HCT116 (cell line): ENCODE results near the gene IDUA. TPM values are rescaled to one million over a fixed set of nuclear protein-coding genes. Genes with fewer than 3 reads are reported as not detected.

Experiments
- ATAC-seq: fragments of 200-7000 bp; cut with Tn5 transposase; 2 replicates; pipeline ENCODE4 v1.9.1; 2020; ENCODE audit warnings: mild to moderate bottlenecking, moderate library complexity
- BruUV-seq: library from RNA; stranded (reverse); fragments of 400-500 nt; replicated peaks from 2 replicates; lab custom pipeline; 2021; lab: Mats Ljungman, UMichigan
- CTCF ChIA-PET: fragments of 300-600 bp; sonication (Branson Sonifier 250); formaldehyde crosslinking; loops from one replicate; lab custom pipeline; 2021; ENCODE audit warnings: antibody characterized with exemption; lab: Charles Lee
- POLR2A ChIA-PET: fragments of 300-600, 350-600 bp; sonication (Branson Sonifier 250); formaldehyde crosslinking; loops from one replicate; lab custom pipeline; 2021; ENCODE audit warnings: antibody characterized with exemption; lab: Charles Lee
- RAD21 ChIA-PET, 2 experiments: fragments of 300-600 bp; sonication (Branson Sonifier 250); formaldehyde crosslinking; loops; one replicate each; lab custom pipeline; 2023; ENCODE audit warnings: low total read pairs in 2 of 2; ENCODE audit not compliant: uncharacterized antibody in 2 of 2, unreplicated experiment in 2 of 2, low non-redundant PET in 1 of 2; lab: Charles Lee
- DNase-seq: peaks from one replicate; pipeline ENCODE4 v3.0.0-alpha.2; 2010; ENCODE audit warnings: low read depth, low spot score
- H2AFZ ChIP-seq: fragments of 200-600 bp; shearing (Covaris generic), sonication (generic); 2 replicates; pipeline ENCODE4 v1.6.1; 2017; ENCODE audit warnings: low read depth, mixed run types, mixed read lengths, antibody characterized with exemption, low read length; ENCODE audit not compliant: poor library complexity, severe bottlenecking
- H3K27ac ChIP-seq: 2 replicates; pipeline ENCODE4 v1.5.1; 2012; ENCODE audit warnings: low read depth, low read length
- H3K27me3 ChIP-seq: fragments of 200-600 bp; sonication (generic); 2 replicates; pipeline ENCODE4 v1.6.1; 2016; ENCODE audit warnings: mixed run types, low read length, mixed read lengths; ENCODE audit not compliant: insufficient read depth
- H3K36me3 ChIP-seq, 2 experiments: fragments of 200-500 bp in 1 of 2; fragments of 200-600 bp in 1 of 2; sonication (Bioruptor generic) in 1 of 2; sonication (generic) in 1 of 2; 2 replicates each; pipeline versions ENCODE4 v1.5.1 to v1.6.1; 2014 to 2016; ENCODE audit warnings: low read length in 2 of 2, inconsistent platforms in 1 of 2, mixed read lengths in 1 of 2, mixed run types in 1 of 2; ENCODE audit not compliant: insufficient read depth in 2 of 2, control insufficient read depth in 1 of 2
- H3K4me1 ChIP-seq, 2 experiments: fragments of 200-600 bp in 1 of 2; sonication (generic) in 1 of 2; 2 replicates each; pipeline versions ENCODE4 v1.5.1 to v1.6.1; 2012 to 2017; ENCODE audit warnings: low read length in 2 of 2, inconsistent platforms in 1 of 2, mild to moderate bottlenecking in 1 of 2, mixed read lengths in 1 of 2, mixed run types in 1 of 2, moderate library complexity in 1 of 2; ENCODE audit not compliant: insufficient read depth in 2 of 2, control insufficient read depth in 1 of 2
- H3K4me2 ChIP-seq: fragments of 200-600 bp; sonication (generic); 2 replicates; pipeline ENCODE4 v1.6.1; 2017; ENCODE audit warnings: mixed run types, low read length, mixed read lengths
- H3K4me3 ChIP-seq, 2 experiments: fragments of 200-600 bp in 1 of 2; sonication (generic) in 1 of 2; replicated peaks in 1 of 2; 2 replicates each; pipeline ENCODE4 v1.5.1; 2011 to 2016; ENCODE audit warnings: low read length in 2 of 2, control low read depth in 1 of 2, low read depth in 1 of 2, mild to moderate bottlenecking in 1 of 2, mixed read lengths in 1 of 2, mixed run types in 1 of 2
- H3K79me2 ChIP-seq: fragments of 200-600 bp; sonication (generic); 2 replicates; pipeline ENCODE4 v1.6.1; 2017; ENCODE audit warnings: mild to moderate bottlenecking, mixed run types, low read length, moderate library complexity, mixed read lengths; ENCODE audit not compliant: insufficient read depth
- H3K9ac ChIP-seq: fragments of 200-600 bp; sonication (generic); 2 replicates; pipeline ENCODE4 v1.6.1; 2016; ENCODE audit warnings: low read length, mixed read lengths
- H3K9me2 ChIP-seq: fragments of 200-600 bp; sonication (generic), shearing (Covaris generic); 2 replicates; pipeline ENCODE4 v1.6.1; 2017; ENCODE audit warnings: mixed run types, mild to moderate bottlenecking, moderate library complexity; ENCODE audit not compliant: insufficient read depth
- H3K9me3 ChIP-seq, 2 experiments: fragments of 200-500 bp in 1 of 2; fragments of 200-600 bp in 1 of 2; sonication (Bioruptor generic) in 1 of 2; sonication (generic) in 1 of 2; 2 replicates each; pipeline ENCODE4 v1.6.1; 2014 to 2017; ENCODE audit warnings: low read length in 2 of 2, mixed read lengths in 2 of 2, inconsistent platforms in 1 of 2, low read depth in 1 of 2, mild to moderate bottlenecking in 1 of 2, mixed run types in 1 of 2, moderate library complexity in 1 of 2; ENCODE audit not compliant: control insufficient read depth in 1 of 2, insufficient read depth in 1 of 2
- H4K20me1 ChIP-seq: fragments of 200-600 bp; sonication (generic), shearing (Covaris generic); 2 replicates; pipeline ENCODE4 v1.6.1; 2017; ENCODE audit warnings: mixed run types, mild to moderate bottlenecking, moderate library complexity; ENCODE audit not compliant: insufficient read depth
- CBX3 ChIP-seq: IDR thresholded peaks from 2 replicates; pipeline ENCODE4 v1.6.1; 2012; ENCODE audit warnings: low read depth
- EGR1 ChIP-seq: IDR thresholded peaks from 2 replicates; pipeline ENCODE4 v1.6.1; 2012; ENCODE audit warnings: low read depth
- JUND ChIP-seq: IDR thresholded peaks from 2 replicates; pipeline ENCODE4 v1.6.1; 2012
- POLR2AphosphoS5 ChIP-seq: IDR thresholded peaks from 2 replicates; pipeline ENCODE4 v1.6.1; 2011; ENCODE audit warnings: mild to moderate bottlenecking, low read depth, low read length, moderate library complexity
- RAD21 ChIP-seq: IDR thresholded peaks from 2 replicates; pipeline ENCODE4 v1.6.1; 2012; ENCODE audit warnings: low read depth, mild to moderate bottlenecking
- SRF ChIP-seq: IDR thresholded peaks from 2 replicates; pipeline ENCODE4 v1.6.1; 2012; ENCODE audit warnings: low read depth
- TCF7L2 ChIP-seq: IDR thresholded peaks from 2 replicates; pipeline ENCODE4 v1.7.0; 2011; ENCODE audit warnings: borderline replicate concordance, inconsistent platforms; ENCODE audit not compliant: insufficient read depth, insufficient read length; ENCODE audit errors: extremely low read depth
- YY1 ChIP-seq: IDR thresholded peaks from 2 replicates; pipeline ENCODE4 v1.6.1; 2011; ENCODE audit warnings: low read length, low read depth, moderate library complexity, mild to moderate bottlenecking; ENCODE audit not compliant: insufficient replicate concordance; ENCODE audit errors: extremely low read depth
- ZFX ChIP-seq: fragments of 450-650 bp; IDR thresholded peaks from 2 replicates; pipeline ENCODE4 v1.6.1; 2017
- ZNF274 ChIP-seq: fragments of 200-500 bp; sonication (Bioruptor generic); IDR thresholded peaks from 2 replicates; pipeline ENCODE4 v1.6.1; 2014; ENCODE audit warnings: mild to moderate bottlenecking, low read depth, low read length, inconsistent platforms
- intact Hi-C: fragments of 100-400 bp; cut with micrococcal nuclease; formaldehyde crosslinking; loops from 2 replicates; pipeline ENCODE4 v1.10.0; 2022
- total RNA-seq: library from RNA; stranded (reverse); gene quantifications from one replicate; pipeline ENCODE4 v1.2.1, GENCODE V29; 2021; ENCODE audit not compliant: unreplicated experiment
- TF ChIP-seq, protein P1 (sequence below): IDR thresholded peaks from 2 replicates; pipeline ENCODE4 v1.6.1; 2012; ENCODE audit warnings: low read depth
- TF ChIP-seq, protein P2 (sequence below): IDR thresholded peaks from 2 replicates; pipeline ENCODE4 v1.6.1; 2011; ENCODE audit warnings: mild to moderate bottlenecking, low read length, moderate library complexity; ENCODE audit not compliant: insufficient replicate concordance; ENCODE audit errors: extremely low read depth
- TF ChIP-seq, protein P3 (sequence below), 3 experiments: fragments of 200-600 bp in 1 of 3; sonication (generic) in 1 of 3; IDR thresholded peaks in 2 of 3; conservative IDR thresholded peaks in 1 of 3; 2 replicates each; pipeline ENCODE4 v1.5.1; 2012 to 2017; ENCODE audit warnings: low read depth in 2 of 3, low read length in 2 of 3, antibody characterized with exemption in 1 of 3, borderline replicate concordance in 1 of 3, control low read depth in 1 of 3, mild to moderate bottlenecking in 1 of 3, mixed read lengths in 1 of 3, mixed run types in 1 of 3, moderate library complexity in 1 of 3; ENCODE audit not compliant: insufficient read depth in 1 of 3

Gene IDUA
- total RNA-seq, 1 experiment from 2014 or later: 28.2 TPM

DNA sequence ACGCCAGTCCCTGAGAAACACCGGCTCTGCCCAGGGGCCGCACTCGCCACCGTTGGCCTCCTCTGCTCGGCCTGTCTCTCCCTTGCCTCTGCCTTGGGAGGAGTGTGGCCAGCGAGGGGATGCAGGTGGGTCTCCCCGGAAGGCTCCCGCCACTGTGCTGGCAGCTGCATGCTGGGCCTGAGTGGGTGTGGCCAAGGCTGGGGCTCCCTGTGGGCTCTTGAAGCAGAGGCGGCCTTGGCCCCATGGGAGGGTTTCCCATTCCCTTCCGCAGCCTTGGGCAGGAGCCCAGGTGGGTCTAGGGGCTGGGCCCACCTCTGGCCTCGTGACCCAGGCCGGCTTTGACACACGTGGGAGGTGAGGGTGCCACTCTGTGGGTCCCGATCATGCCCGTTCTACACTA is 43.7 kb downstream of the IDUA start (continued):
- no peak for TF ChIP-seq YY1
- TF ChIP-seq JUND: no peak
- no peak for TF ChIP-seq ZFX

DNA sequence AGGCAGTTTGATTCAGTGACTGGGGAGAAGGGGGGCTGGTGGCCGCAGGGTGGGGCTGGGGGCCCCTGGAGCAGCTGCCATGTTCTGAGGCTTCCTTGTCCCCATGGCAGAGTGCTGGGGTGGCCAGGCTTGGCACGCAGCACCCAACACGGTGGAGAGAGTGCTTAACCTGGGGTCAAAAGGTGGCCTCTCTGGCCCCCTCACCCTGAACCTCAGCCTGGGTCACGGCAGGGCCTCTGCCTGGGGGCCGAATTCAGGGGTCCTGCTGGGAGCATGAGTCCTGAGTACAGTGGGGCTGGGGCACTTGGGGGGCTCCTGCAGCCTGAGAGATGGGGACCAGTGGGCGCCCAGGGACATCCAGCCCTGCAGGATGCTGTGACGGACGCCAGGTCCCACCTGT is 44.5 kb downstream of the IDUA start:
- ChIA-PET POLR2A (no interaction called here), RAD21 (no interaction called here), CTCF (no interaction called here)
- Histone ChIP-seq H3K4me1 (peaks cover 14 to 26% of the 10 kb centered on the region in 2 experiments; a peak in 3 of 4 replicates), H2AFZ (no peak overlapping the region), H3K27me3 (no peaks in the 10 kb centered on the region), H3K4me2 (no peak overlapping the region), H3K4me3 (no peak overlapping the region), H3K9ac (no peak overlapping the region), H3K9me3 (no peaks in the 10 kb centered on the region), H3K27ac (no peak overlapping the region), H3K9me2 (no peaks in the 10 kb centered on the region), H3K36me3 (no peaks in the 10 kb centered on the region), H4K20me1 (no peaks in the 10 kb centered on the region), H3K79me2 (no peaks in the 10 kb centered on the region)
- ATAC-seq: no peak
- TF ChIP-seq, protein P1, sequence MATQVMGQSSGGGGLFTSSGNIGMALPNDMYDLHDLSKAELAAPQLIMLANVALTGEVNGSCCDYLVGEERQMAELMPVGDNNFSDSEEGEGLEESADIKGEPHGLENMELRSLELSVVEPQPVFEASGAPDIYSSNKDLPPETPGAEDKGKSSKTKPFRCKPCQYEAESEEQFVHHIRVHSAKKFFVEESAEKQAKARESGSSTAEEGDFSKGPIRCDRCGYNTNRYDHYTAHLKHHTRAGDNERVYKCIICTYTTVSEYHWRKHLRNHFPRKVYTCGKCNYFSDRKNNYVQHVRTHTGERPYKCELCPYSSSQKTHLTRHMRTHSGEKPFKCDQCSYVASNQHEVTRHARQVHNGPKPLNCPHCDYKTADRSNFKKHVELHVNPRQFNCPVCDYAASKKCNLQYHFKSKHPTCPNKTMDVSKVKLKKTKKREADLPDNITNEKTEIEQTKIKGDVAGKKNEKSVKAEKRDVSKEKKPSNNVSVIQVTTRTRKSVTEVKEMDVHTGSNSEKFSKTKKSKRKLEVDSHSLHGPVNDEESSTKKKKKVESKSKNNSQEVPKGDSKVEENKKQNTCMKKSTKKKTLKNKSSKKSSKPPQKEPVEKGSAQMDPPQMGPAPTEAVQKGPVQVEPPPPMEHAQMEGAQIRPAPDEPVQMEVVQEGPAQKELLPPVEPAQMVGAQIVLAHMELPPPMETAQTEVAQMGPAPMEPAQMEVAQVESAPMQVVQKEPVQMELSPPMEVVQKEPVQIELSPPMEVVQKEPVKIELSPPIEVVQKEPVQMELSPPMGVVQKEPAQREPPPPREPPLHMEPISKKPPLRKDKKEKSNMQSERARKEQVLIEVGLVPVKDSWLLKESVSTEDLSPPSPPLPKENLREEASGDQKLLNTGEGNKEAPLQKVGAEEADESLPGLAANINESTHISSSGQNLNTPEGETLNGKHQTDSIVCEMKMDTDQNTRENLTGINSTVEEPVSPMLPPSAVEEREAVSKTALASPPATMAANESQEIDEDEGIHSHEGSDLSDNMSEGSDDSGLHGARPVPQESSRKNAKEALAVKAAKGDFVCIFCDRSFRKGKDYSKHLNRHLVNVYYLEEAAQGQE: no peak
- no peak for TF ChIP-seq EGR1
- TF ChIP-seq POLR2AphosphoS5: no peak
- TF ChIP-seq ZFX: no peak
- TF ChIP-seq, protein P2, sequence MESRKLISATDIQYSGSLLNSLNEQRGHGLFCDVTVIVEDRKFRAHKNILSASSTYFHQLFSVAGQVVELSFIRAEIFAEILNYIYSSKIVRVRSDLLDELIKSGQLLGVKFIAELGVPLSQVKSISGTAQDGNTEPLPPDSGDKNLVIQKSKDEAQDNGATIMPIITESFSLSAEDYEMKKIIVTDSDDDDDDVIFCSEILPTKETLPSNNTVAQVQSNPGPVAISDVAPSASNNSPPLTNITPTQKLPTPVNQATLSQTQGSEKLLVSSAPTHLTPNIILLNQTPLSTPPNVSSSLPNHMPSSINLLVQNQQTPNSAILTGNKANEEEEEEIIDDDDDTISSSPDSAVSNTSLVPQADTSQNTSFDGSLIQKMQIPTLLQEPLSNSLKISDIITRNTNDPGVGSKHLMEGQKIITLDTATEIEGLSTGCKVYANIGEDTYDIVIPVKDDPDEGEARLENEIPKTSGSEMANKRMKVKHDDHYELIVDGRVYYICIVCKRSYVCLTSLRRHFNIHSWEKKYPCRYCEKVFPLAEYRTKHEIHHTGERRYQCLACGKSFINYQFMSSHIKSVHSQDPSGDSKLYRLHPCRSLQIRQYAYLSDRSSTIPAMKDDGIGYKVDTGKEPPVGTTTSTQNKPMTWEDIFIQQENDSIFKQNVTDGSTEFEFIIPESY: no peak
- no peak for TF ChIP-seq RAD21
- no peak for TF ChIP-seq JUND
- TF ChIP-seq, protein P3, sequence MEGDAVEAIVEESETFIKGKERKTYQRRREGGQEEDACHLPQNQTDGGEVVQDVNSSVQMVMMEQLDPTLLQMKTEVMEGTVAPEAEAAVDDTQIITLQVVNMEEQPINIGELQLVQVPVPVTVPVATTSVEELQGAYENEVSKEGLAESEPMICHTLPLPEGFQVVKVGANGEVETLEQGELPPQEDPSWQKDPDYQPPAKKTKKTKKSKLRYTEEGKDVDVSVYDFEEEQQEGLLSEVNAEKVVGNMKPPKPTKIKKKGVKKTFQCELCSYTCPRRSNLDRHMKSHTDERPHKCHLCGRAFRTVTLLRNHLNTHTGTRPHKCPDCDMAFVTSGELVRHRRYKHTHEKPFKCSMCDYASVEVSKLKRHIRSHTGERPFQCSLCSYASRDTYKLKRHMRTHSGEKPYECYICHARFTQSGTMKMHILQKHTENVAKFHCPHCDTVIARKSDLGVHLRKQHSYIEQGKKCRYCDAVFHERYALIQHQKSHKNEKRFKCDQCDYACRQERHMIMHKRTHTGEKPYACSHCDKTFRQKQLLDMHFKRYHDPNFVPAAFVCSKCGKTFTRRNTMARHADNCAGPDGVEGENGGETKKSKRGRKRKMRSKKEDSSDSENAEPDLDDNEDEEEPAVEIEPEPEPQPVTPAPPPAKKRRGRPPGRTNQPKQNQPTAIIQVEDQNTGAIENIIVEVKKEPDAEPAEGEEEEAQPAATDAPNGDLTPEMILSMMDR (IDR thresholded peaks at IDR 0.05 in 2 of 3, conservative IDR thresholded peaks at IDR 0.05 in 1 of 3; ENCODE audit: borderline replicate concordance in 1 of 3, insufficient read depth in 1 of 3, low read depth in 2 of 3, low read length in 2 of 3): no peak
- no peak for TF ChIP-seq ZNF274
- no peak for TF ChIP-seq TCF7L2
- no peak for TF ChIP-seq CBX3
- TF ChIP-seq SRF: no peak
- TF ChIP-seq YY1: no peak
- intact Hi-C loops: no loop called here
- no peak for DNase-seq
- no TSS peak for BruUV-seq
